Small intestine (tissue), 4 donors: ENCODE data around the gene RFPL4A. TPM values are rescaled to one million over a fixed set of nuclear protein-coding genes. Genes with fewer than 3 reads are reported as not detected.

ENCODE experiments used
- polyA plus RNA-seq, 4 donors: library from polyadenylated mRNA; stranded (reverse) in 3 of 4; unstranded in 1 of 4; fragments of 200-250 nt in 3 of 4; fragments of 120-200 nt in 1 of 4; gene quantifications; one replicate each; pipeline versions ENCODE4 v1.2.1 to v1.2.3, GENCODE V29; 2013
- donor health status: healthy with polysubstance abuse.
- donor health status: Bipolar disorder and iron deficiency.
- donor health status: healthy.

Gene RFPL4A
- polyA plus RNA-seq, 4 donors, result 0.04 to 0.25 TPM; not detected in 2

Other genes starting within 250 kb of the RFPL4A start
- gene SBK2, start 222.0 kb upstream of the RFPL4A start, polyA plus RNA-seq, result under 1 TPM in 1 of 4 donors, not detected in 3; 0.06 TPM
- gene SBK3, start 213.6 kb upstream of the RFPL4A start, polyA plus RNA-seq, result under 1 TPM in 2 of 4 donors, not detected in 2; 0.18 to 0.39 TPM
- 10 to 100 TPM in 1 of 4 donors, 1 to 10 TPM in 3; 2.2 to 12.7 (median 4.8) TPM for gene ZNF579, start 178.2 kb upstream of the RFPL4A start, polyA plus RNA-seq
- 10 to 100 TPM in 1 of 4 donors, 1 to 10 TPM in 3; 7.2 to 13.0 (median 7.4) TPM for gene FIZ1, start 159.6 kb upstream of the RFPL4A start, polyA plus RNA-seq
- 10 to 100 TPM; 23.2 to 63.5 (median 45.7) TPM for gene ZNF524, start 158.8 kb upstream of the RFPL4A start, polyA plus RNA-seq
- 10 to 100 TPM in 1 of 4 donors, 1 to 10 TPM in 3; 4.0 to 10.3 (median 5.5) TPM for gene ZNF865, start 153.4 kb upstream of the RFPL4A start, polyA plus RNA-seq
- 10 to 100 TPM in 3 of 4 donors, 1 to 10 TPM in 1; 9.5 to 16.3 (median 11.0) TPM for gene ZNF784, start 134.5 kb upstream of the RFPL4A start, polyA plus RNA-seq
- gene ZNF580, start 118.1 kb upstream of the RFPL4A start, polyA plus RNA-seq, result 10 to 100 TPM in 3 of 4 donors, 1 to 10 TPM in 1; 8.3 to 28.5 (median 16.6) TPM
- gene ZNF581, start 115.4 kb upstream of the RFPL4A start, polyA plus RNA-seq, result 10 to 100 TPM; 15.9 to 29.2 (median 23.3) TPM
- 10 to 100 TPM in 1 of 4 donors, 1 to 10 TPM in 3; 2.5 to 12.1 (median 5.6) TPM for gene CCDC106, start 110.9 kb upstream of the RFPL4A start, polyA plus RNA-seq
- gene U2AF2, start 104.1 kb upstream of the RFPL4A start, polyA plus RNA-seq, result 100 to 1,000 TPM in 2 of 4 donors, 10 to 100 TPM in 2; 74.0 to 161 (median 115) TPM
- gene EPN1, start 83.9 kb upstream of the RFPL4A start, polyA plus RNA-seq, result 100 to 1,000 TPM; 149 to 193 (median 168) TPM
- gene NLRP9, start 20.7 kb upstream of the RFPL4A start, polyA plus RNA-seq, result under 1 TPM in 2 of 4 donors, not detected in 2; 0.01 TPM
- gene RFPL4AL1, start 10.0 kb downstream of the RFPL4A start, polyA plus RNA-seq, result not detected
- gene NLRP11, start 72.9 kb downstream of the RFPL4A start, polyA plus RNA-seq, result under 1 TPM in 2 of 4 donors, not detected in 2; 0.07 to 0.10 TPM
- gene NLRP4, start 77.4 kb downstream of the RFPL4A start, polyA plus RNA-seq, result under 1 TPM in 1 of 4 donors, not detected in 3; 0.09 TPM
- not detected for gene NLRP13, start 173.2 kb downstream of the RFPL4A start, polyA plus RNA-seq
- gene NLRP8, start 188.7 kb downstream of the RFPL4A start, polyA plus RNA-seq, result not detected
- not detected for gene NLRP5, start 227.7 kb downstream of the RFPL4A start, polyA plus RNA-seq